Transverse colon (tissue), 4 donors: Measurements from ENCODE around the gene TRNP1. TPM values are rescaled to one million over a fixed set of nuclear protein-coding genes. Genes with fewer than 3 reads are reported as not detected.
A peak's percentile ranks its signal among the peaks of the same experiment; 100 is the strongest.
"Not testable (repeated sequence)": the region's sequence is repeated elsewhere in the genome, so short reads cannot be mapped to it uniquely, and the experiment has no call there.

ENCODE experiments used
- DNase-seq: peaks from one replicate; pipeline ENCODE4 v3.0.0-alpha.2; 2019
- H3K27ac ChIP-seq, 4 donors: fragments of 200-600 bp; sonication (generic); 2 replicates each; pipeline ENCODE4 v1.5.1; 2016 to 2018; ENCODE audit warnings: inconsistent platforms in 4 of 4
- H3K27me3 ChIP-seq: fragments of 200-600 bp; sonication (generic); 2 replicates; pipeline ENCODE4 v1.5.1; 2017; ENCODE audit warnings: inconsistent platforms
- H3K36me3 ChIP-seq, 4 donors: fragments of 200-600 bp; sonication (generic); 2 replicates each; pipeline ENCODE4 v1.5.1; 2017 to 2019; ENCODE audit warnings: inconsistent platforms in 4 of 4
- H3K4me1 ChIP-seq, 4 donors: fragments of 200-600 bp; sonication (generic); 2 replicates each; pipeline ENCODE4 v1.5.1; 2017 to 2020; ENCODE audit warnings: inconsistent platforms in 4 of 4
- H3K4me3 ChIP-seq, 4 donors: fragments of 200-600 bp; sonication (generic); 1 replicate in 1 of 4; 2 replicates in 3 of 4; pipeline versions ENCODE4 v1.5.1 to v1.6.1; 2017 to 2019; ENCODE audit warnings: inconsistent platforms in 4 of 4
- H3K9me3 ChIP-seq, 2 donors: fragments of 200-600 bp; sonication (generic); 2 replicates each; pipeline ENCODE4 v1.5.1; 2017 to 2019; ENCODE audit warnings: inconsistent platforms in 2 of 2
- EP300 ChIP-seq: sonication (generic); formaldehyde crosslinking; IDR thresholded peaks from one replicate; pipeline ENCODE4 v1.6.1; 2017; ENCODE audit warnings: antibody characterized with exemption, low read depth
- POLR2A ChIP-seq: fragments of 450-650 bp; IDR thresholded peaks from one replicate; pipeline ENCODE4 v1.6.1; 2016; ENCODE audit warnings: antibody characterized with exemption, mild to moderate bottlenecking, moderate library complexity
- POLR2AphosphoS5 ChIP-seq, 3 donors: sonication (generic); formaldehyde crosslinking; IDR thresholded peaks; one replicate each; pipeline ENCODE4 v1.6.1; 2016; ENCODE audit warnings: antibody characterized with exemption in 3 of 3
- WGBS, 2 donors: methylation state at CpG; one replicate each; pipeline ENCODE4 v1.1.5; 2018; ENCODE audit warnings: low coverage in 1 of 2; 5-methylcytosine and 5-hydroxymethylcytosine counted together
- in situ Hi-C, 4 donors: fragments of 200-750 bp; cut with MboI; loops; one replicate each; pipeline versions ENCODE4 v1.15.0 to v1.15.1; 2017; ENCODE audit warnings: low sequenced_read_pairs in 3 of 4, low pct_ligation_motif_present in 1 of 4, low pct_unique_long_range_greater_than_20kb in 1 of 4
- intact Hi-C: fragments of 100-400 bp; cut with DNase I; formaldehyde crosslinking; loops from one replicate; pipeline ENCODE4 v1.15.1; 2023; ENCODE audit warnings: low total_unique reads
- total RNA-seq, 4 donors: library from RNA; depleted of rRNA; stranded (reverse); fragments of >200 nt; gene quantifications; one replicate each; pipeline ENCODE4 v1.1.0, GENCODE V29; 2016
- TF ChIP-seq, protein P1 (sequence below), 5 experiments: fragments of 200-600 bp in 3 of 5; fragments of 450-650 bp in 2 of 5; sonication (generic) in 3 of 5; IDR thresholded peaks; 1 replicate in 2 of 5; 2 replicates in 3 of 5; pipeline ENCODE4 v1.5.1; 2016 to 2017; ENCODE audit warnings: antibody characterized with exemption in 5 of 5, inconsistent platforms in 3 of 5, mild to moderate bottlenecking in 2 of 5, moderate library complexity in 1 of 5

TRNP1 gene, protein sequence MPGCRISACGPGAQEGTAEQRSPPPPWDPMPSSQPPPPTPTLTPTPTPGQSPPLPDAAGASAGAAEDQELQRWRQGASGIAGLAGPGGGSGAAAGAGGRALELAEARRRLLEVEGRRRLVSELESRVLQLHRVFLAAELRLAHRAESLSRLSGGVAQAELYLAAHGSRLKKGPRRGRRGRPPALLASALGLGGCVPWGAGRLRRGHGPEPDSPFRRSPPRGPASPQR
- total RNA-seq, result 1 to 10 TPM in 2 of 4 donors, under 1 TPM in 1, not detected in 1; 0.80 to 4.1 (median 2.3) TPM

DNA sequence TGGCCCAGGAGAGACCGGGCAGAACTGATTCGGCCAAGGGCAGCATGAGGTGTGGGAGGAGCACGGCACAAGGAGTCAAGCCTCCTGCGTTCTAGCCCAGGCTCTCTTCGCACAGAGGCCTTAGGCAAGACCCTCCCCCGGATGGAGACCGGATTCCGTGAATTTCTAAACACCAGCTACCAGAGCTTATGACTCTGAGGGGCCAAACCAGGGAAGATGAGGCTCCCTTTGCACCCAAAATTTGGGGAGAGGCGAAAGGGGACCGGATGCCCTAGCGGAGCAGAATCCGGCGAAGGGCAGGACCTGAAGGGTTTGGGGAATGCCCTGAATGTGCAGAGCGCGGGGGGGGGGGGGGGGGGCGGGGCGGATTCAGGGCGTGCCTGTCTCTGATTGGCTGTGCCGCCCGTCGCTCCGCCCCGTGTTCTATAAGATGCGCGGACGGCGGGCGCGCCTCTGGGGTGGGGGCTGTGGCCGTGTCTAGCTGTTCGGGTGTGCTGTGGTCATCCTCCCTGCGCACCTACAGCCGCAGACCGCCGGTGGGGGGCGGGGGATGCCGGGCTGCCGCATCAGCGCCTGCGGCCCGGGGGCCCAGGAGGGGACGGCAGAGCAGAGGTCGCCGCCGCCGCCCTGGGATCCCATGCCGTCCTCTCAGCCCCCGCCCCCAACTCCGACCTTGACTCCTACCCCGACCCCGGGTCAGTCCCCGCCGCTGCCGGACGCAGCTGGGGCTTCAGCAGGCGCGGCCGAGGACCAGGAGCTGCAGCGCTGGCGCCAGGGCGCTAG is at the start of gene TRNP1:
TRNP1 (plus strand) TSS at position 456 of the 783 bp plus-strand sequence; CDS start at position 551, 95 bp downstream.
- intact Hi-C loops, result loop anchor here (10.0 kb wide), 1 partner anchor 291 kb away; no protein-coding TSS in a partner anchor
- peak; percentile 53 for DNase-seq
- TF ChIP-seq EP300, result no peak
- peak; percentile 63 to 83 (median 65) for TF ChIP-seq POLR2AphosphoS5 (IDR thresholded peaks at IDR 0.05)
- TF ChIP-seq POLR2A, result peak; percentile 38
- in situ Hi-C loops, result loop anchor here in 1 of 4 donors (10.0 kb wide), 1 partner anchor 101 kb away; no protein-coding TSS in a partner anchor
- Histone ChIP-seq H3K4me1 (peaks cover 5 to 26% (median 17%) of the 10 kb centered on the region in 4 donors), H3K27me3 (peaks cover 65% of the 10 kb centered on the region), H3K9me3 (no peaks in the 10 kb centered on the region), H3K27ac (peak within 1 kb of the TSS; percentile 67 to 83 (median 77)), H3K36me3 (no peaks in the 10 kb centered on the region), H3K4me3 (peak within 1 kb of the TSS; percentile 45 to 90 (median 68))
- WGBS, 2 donors, result 1% methylated on average over 33 of the region's 61 CpGs; no CpG with 5 or more reads in 1 of the 2 donors

DNA sequence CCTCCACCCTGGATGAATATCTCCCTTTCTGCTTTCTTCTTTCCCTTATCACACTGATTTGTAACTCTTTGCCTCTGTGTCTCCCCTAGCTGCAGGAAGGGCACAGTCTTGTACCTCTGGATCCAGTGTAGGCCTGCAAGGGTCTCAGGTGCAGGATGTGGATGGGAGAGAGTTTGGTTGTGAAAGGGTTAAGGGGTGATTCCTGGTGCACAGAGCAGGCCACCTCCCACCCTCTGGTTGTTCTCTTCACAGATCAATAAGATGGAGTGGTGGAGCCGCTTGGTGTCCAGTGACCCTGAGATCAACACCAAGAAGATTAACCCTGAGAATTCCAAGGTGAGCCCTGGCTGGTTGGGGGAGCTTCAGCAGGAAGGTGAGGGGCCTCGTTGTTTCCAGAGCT is 48.4 kb upstream of the TRNP1 start:
- in situ Hi-C loops, result no loop called here
- no peaks in the 10 kb centered on the region for H3K9me3 ChIP-seq
- peak overlapping the region; percentile 1 to 73 (median 55) for H3K27ac ChIP-seq
- H3K4me3 ChIP-seq, result no peak overlapping the region
- H3K36me3 ChIP-seq, result peaks cover 0 to 34% (median 14%) of the 10 kb centered on the region in 4 donors
- no peaks in the 10 kb centered on the region for H3K27me3 ChIP-seq
- peaks cover 3 to 24% (median 13%) of the 10 kb centered on the region in 4 donors for H3K4me1 ChIP-seq
- intact Hi-C loops, result no loop called here
- no peak for DNase-seq
- TF ChIP-seq EP300, result no peak
- TF ChIP-seq POLR2A, result no peak
- no peak for TF ChIP-seq POLR2AphosphoS5 (IDR thresholded peaks at IDR 0.05)
- TF ChIP-seq, protein P1, sequence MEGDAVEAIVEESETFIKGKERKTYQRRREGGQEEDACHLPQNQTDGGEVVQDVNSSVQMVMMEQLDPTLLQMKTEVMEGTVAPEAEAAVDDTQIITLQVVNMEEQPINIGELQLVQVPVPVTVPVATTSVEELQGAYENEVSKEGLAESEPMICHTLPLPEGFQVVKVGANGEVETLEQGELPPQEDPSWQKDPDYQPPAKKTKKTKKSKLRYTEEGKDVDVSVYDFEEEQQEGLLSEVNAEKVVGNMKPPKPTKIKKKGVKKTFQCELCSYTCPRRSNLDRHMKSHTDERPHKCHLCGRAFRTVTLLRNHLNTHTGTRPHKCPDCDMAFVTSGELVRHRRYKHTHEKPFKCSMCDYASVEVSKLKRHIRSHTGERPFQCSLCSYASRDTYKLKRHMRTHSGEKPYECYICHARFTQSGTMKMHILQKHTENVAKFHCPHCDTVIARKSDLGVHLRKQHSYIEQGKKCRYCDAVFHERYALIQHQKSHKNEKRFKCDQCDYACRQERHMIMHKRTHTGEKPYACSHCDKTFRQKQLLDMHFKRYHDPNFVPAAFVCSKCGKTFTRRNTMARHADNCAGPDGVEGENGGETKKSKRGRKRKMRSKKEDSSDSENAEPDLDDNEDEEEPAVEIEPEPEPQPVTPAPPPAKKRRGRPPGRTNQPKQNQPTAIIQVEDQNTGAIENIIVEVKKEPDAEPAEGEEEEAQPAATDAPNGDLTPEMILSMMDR (IDR thresholded peaks at IDR 0.05), result no peak
- 67% methylated on average over 2 of the region's 2 CpGs; no CpG with 5 or more reads in 1 of the 2 donors for WGBS, 2 donors

DNA sequence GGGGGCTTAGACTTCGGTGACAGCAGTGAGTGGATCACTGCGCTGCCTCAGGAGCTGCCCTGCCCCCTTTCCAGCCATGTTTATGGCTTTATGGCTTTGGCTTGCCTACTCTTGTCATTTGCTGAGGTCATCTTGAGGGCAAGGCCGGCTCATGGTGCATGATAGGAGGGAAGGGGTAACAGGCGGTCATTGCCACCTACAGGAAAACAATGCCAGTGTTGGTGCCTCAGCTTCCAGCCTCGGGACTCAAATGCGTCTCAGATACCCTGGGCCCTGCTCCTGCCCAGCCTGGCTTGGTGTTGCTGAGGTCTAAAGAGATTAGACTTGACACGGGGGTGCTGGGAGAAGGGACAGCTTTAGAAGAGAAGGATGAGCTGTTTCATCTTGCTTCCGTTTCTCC is 47.8 kb upstream of the TRNP1 start:
- 52 to 53% methylated on average over 7 to 8 of the region's 8 CpGs for WGBS, 2 donors
- peak; percentile 84 for DNase-seq
- TF ChIP-seq POLR2AphosphoS5 (IDR thresholded peaks at IDR 0.05) (peak in 2 of 3 donors; percentile 66 to 74), EP300 (no peak), POLR2A (no peak)
- TF ChIP-seq, protein P1 (IDR thresholded peaks at IDR 0.05), result peak in 2 of 5 experiments; percentile 34 to 50
- peaks cover 3 to 24% (median 13%) of the 10 kb centered on the region in 4 donors for H3K4me1 ChIP-seq
- H3K27ac ChIP-seq, result peak overlapping the region; percentile 53 to 73 (median 55)
- H3K27me3 ChIP-seq, result no peaks in the 10 kb centered on the region
- in situ Hi-C loops, result no loop called here
- no peak overlapping the region for H3K4me3 ChIP-seq
- intact Hi-C loops, result no loop called here
- H3K9me3 ChIP-seq, result no peaks in the 10 kb centered on the region
- H3K36me3 ChIP-seq, result peaks cover 0 to 34% (median 14%) of the 10 kb centered on the region in 4 donors

DNA sequence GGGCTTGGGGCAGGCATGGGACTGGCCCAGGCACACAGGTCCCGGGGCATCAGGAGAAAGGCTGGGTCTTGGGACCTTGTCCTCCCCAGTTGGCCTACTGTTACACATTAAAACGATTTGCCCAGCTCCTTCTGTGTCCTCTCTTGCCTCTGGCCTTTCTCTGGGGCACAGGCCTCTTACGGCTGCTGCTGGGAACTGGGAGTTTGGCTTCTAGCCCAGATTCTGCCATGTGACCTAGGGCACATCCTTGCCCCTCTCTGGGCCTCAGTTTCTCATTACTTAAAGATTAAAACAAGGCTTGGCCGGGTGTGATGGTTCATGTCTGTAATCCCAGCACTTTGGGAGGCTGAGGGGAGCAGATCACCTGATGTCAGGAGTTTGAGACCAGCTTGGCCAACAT is 47.2 kb upstream of the TRNP1 start:
- H3K27ac ChIP-seq, result peak overlapping the region; percentile 53 to 73 (median 55)
- H3K36me3 ChIP-seq, result peaks cover 0 to 34% (median 12%) of the 10 kb centered on the region in 4 donors
- intact Hi-C loops, result no loop called here
- no peaks in the 10 kb centered on the region for H3K9me3 ChIP-seq
- 54% methylated on average over 4 of the region's 4 CpGs; no CpG with 5 or more reads in 1 of the 2 donors for WGBS, 2 donors
- H3K27me3 ChIP-seq, result no peaks in the 10 kb centered on the region
- H3K4me1 ChIP-seq, result peaks cover 3 to 24% (median 13%) of the 10 kb centered on the region in 4 donors
- TF ChIP-seq, protein P1 (IDR thresholded peaks at IDR 0.05), result no peak
- DNase-seq, result no peak
- in situ Hi-C loops, result no loop called here
- no peak overlapping the region for H3K4me3 ChIP-seq

DNA sequence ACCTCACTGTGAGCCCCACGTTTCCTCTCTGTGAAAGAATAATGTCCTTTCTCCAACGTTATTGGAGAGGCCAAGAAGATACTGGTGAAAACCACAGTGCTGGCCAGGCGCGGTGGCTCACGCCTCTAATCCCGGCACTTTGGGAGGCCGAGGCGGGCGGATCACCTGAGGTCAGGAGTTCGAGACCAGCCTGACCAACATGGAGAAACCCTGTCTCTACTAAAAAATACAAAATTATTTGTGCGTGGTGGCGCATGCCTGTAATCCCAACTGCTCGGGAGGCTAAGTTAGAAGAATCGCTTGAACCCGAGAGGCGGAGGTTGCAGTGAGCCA is 44.8 kb upstream of the TRNP1 start:
- H3K9me3 ChIP-seq, H3K36me3 ChIP-seq, H3K27ac ChIP-seq, intact Hi-C loops, H3K27me3 ChIP-seq, in situ Hi-C loops, DNase-seq, H3K4me3 ChIP-seq: not testable (repeated sequence)
- peaks cover 3 to 24% (median 13%) of the 10 kb centered on the region in 4 donors for H3K4me1 ChIP-seq
- 89% methylated on average over 16 of the region's 16 CpGs; no CpG with 5 or more reads in 1 of the 2 donors for WGBS, 2 donors
